HCT116 (cell line): ENCODE data around the gene KPNA2. TPM values are rescaled to one million over a fixed set of nuclear protein-coding genes. Genes with fewer than 3 reads are reported as not detected.
"Not testable (repeated sequence)": the region's sequence is repeated elsewhere in the genome, so short reads cannot be mapped to it uniquely, and the experiment has no call there.

Experiments
- ATAC-seq: fragments of 200-7000 bp; cut with Tn5 transposase; 2 replicates; pipeline ENCODE4 v1.9.1; 2020; ENCODE audit warnings: mild to moderate bottlenecking, moderate library complexity
- BruUV-seq: library from RNA; stranded (reverse); fragments of 400-500 nt; replicated peaks from 2 replicates; lab custom pipeline; 2021; lab: Mats Ljungman, UMichigan
- CTCF ChIA-PET: fragments of 300-600 bp; sonication (Branson Sonifier 250); formaldehyde crosslinking; loops from one replicate; lab custom pipeline; 2021; ENCODE audit warnings: antibody characterized with exemption; lab: Charles Lee
- POLR2A ChIA-PET: fragments of 300-600, 350-600 bp; sonication (Branson Sonifier 250); formaldehyde crosslinking; loops from one replicate; lab custom pipeline; 2021; ENCODE audit warnings: antibody characterized with exemption; lab: Charles Lee
- RAD21 ChIA-PET, 2 experiments: fragments of 300-600 bp; sonication (Branson Sonifier 250); formaldehyde crosslinking; loops; one replicate each; lab custom pipeline; 2023; ENCODE audit warnings: low total read pairs in 2 of 2; ENCODE audit not compliant: uncharacterized antibody in 2 of 2, unreplicated experiment in 2 of 2, low non-redundant PET in 1 of 2; lab: Charles Lee
- DNase-seq: peaks from one replicate; pipeline ENCODE4 v3.0.0-alpha.2; 2010; ENCODE audit warnings: low read depth, low spot score
- H2AFZ ChIP-seq: fragments of 200-600 bp; shearing (Covaris generic), sonication (generic); 2 replicates; pipeline ENCODE4 v1.6.1; 2017; ENCODE audit warnings: low read depth, mixed run types, mixed read lengths, antibody characterized with exemption, low read length; ENCODE audit not compliant: poor library complexity, severe bottlenecking
- H3K27ac ChIP-seq: 2 replicates; pipeline ENCODE4 v1.5.1; 2012; ENCODE audit warnings: low read depth, low read length
- H3K27me3 ChIP-seq: fragments of 200-600 bp; sonication (generic); 2 replicates; pipeline ENCODE4 v1.6.1; 2016; ENCODE audit warnings: mixed run types, low read length, mixed read lengths; ENCODE audit not compliant: insufficient read depth
- H3K36me3 ChIP-seq, 2 experiments: fragments of 200-500 bp in 1 of 2; fragments of 200-600 bp in 1 of 2; sonication (Bioruptor generic) in 1 of 2; sonication (generic) in 1 of 2; 2 replicates each; pipeline versions ENCODE4 v1.5.1 to v1.6.1; 2014 to 2016; ENCODE audit warnings: low read length in 2 of 2, inconsistent platforms in 1 of 2, mixed read lengths in 1 of 2, mixed run types in 1 of 2; ENCODE audit not compliant: insufficient read depth in 2 of 2, control insufficient read depth in 1 of 2
- H3K4me1 ChIP-seq, 2 experiments: fragments of 200-600 bp in 1 of 2; sonication (generic) in 1 of 2; 2 replicates each; pipeline versions ENCODE4 v1.5.1 to v1.6.1; 2012 to 2017; ENCODE audit warnings: low read length in 2 of 2, inconsistent platforms in 1 of 2, mild to moderate bottlenecking in 1 of 2, mixed read lengths in 1 of 2, mixed run types in 1 of 2, moderate library complexity in 1 of 2; ENCODE audit not compliant: insufficient read depth in 2 of 2, control insufficient read depth in 1 of 2
- H3K4me2 ChIP-seq: fragments of 200-600 bp; sonication (generic); 2 replicates; pipeline ENCODE4 v1.6.1; 2017; ENCODE audit warnings: mixed run types, low read length, mixed read lengths
- H3K4me3 ChIP-seq, 2 experiments: fragments of 200-600 bp in 1 of 2; sonication (generic) in 1 of 2; replicated peaks in 1 of 2; 2 replicates each; pipeline ENCODE4 v1.5.1; 2011 to 2016; ENCODE audit warnings: low read length in 2 of 2, control low read depth in 1 of 2, low read depth in 1 of 2, mild to moderate bottlenecking in 1 of 2, mixed read lengths in 1 of 2, mixed run types in 1 of 2
- H3K79me2 ChIP-seq: fragments of 200-600 bp; sonication (generic); 2 replicates; pipeline ENCODE4 v1.6.1; 2017; ENCODE audit warnings: mild to moderate bottlenecking, mixed run types, low read length, moderate library complexity, mixed read lengths; ENCODE audit not compliant: insufficient read depth
- H3K9ac ChIP-seq: fragments of 200-600 bp; sonication (generic); 2 replicates; pipeline ENCODE4 v1.6.1; 2016; ENCODE audit warnings: low read length, mixed read lengths
- H3K9me2 ChIP-seq: fragments of 200-600 bp; sonication (generic), shearing (Covaris generic); 2 replicates; pipeline ENCODE4 v1.6.1; 2017; ENCODE audit warnings: mixed run types, mild to moderate bottlenecking, moderate library complexity; ENCODE audit not compliant: insufficient read depth
- H3K9me3 ChIP-seq, 2 experiments: fragments of 200-500 bp in 1 of 2; fragments of 200-600 bp in 1 of 2; sonication (Bioruptor generic) in 1 of 2; sonication (generic) in 1 of 2; 2 replicates each; pipeline ENCODE4 v1.6.1; 2014 to 2017; ENCODE audit warnings: low read length in 2 of 2, mixed read lengths in 2 of 2, inconsistent platforms in 1 of 2, low read depth in 1 of 2, mild to moderate bottlenecking in 1 of 2, mixed run types in 1 of 2, moderate library complexity in 1 of 2; ENCODE audit not compliant: control insufficient read depth in 1 of 2, insufficient read depth in 1 of 2
- H4K20me1 ChIP-seq: fragments of 200-600 bp; sonication (generic), shearing (Covaris generic); 2 replicates; pipeline ENCODE4 v1.6.1; 2017; ENCODE audit warnings: mixed run types, mild to moderate bottlenecking, moderate library complexity; ENCODE audit not compliant: insufficient read depth
- CBX3 ChIP-seq: IDR thresholded peaks from 2 replicates; pipeline ENCODE4 v1.6.1; 2012; ENCODE audit warnings: low read depth
- EGR1 ChIP-seq: IDR thresholded peaks from 2 replicates; pipeline ENCODE4 v1.6.1; 2012; ENCODE audit warnings: low read depth
- ELF1 ChIP-seq: IDR thresholded peaks from 2 replicates; pipeline ENCODE4 v1.6.1; 2012; ENCODE audit warnings: low read depth, borderline replicate concordance
- EZH2phosphoT487 ChIP-seq: fragments of 200-600 bp; IDR thresholded peaks from 2 replicates; pipeline ENCODE4 v1.6.1; 2018; ENCODE audit warnings: antibody characterized with exemption, borderline replicate concordance
- JUND ChIP-seq: IDR thresholded peaks from 2 replicates; pipeline ENCODE4 v1.6.1; 2012
- POLR2A ChIP-seq: IDR thresholded peaks from 2 replicates; pipeline ENCODE4 v1.7.0; 2011; ENCODE audit warnings: borderline replicate concordance; ENCODE audit not compliant: insufficient read depth, insufficient read length; ENCODE audit errors: extremely low read depth
- POLR2AphosphoS5 ChIP-seq: IDR thresholded peaks from 2 replicates; pipeline ENCODE4 v1.6.1; 2011; ENCODE audit warnings: mild to moderate bottlenecking, low read depth, low read length, moderate library complexity
- TCF7L2 ChIP-seq: IDR thresholded peaks from 2 replicates; pipeline ENCODE4 v1.7.0; 2011; ENCODE audit warnings: borderline replicate concordance, inconsistent platforms; ENCODE audit not compliant: insufficient read depth, insufficient read length; ENCODE audit errors: extremely low read depth
- YY1 ChIP-seq: IDR thresholded peaks from 2 replicates; pipeline ENCODE4 v1.6.1; 2011; ENCODE audit warnings: low read length, low read depth, moderate library complexity, mild to moderate bottlenecking; ENCODE audit not compliant: insufficient replicate concordance; ENCODE audit errors: extremely low read depth
- ZBTB33 ChIP-seq: IDR thresholded peaks from 2 replicates; pipeline ENCODE4 v1.6.1; 2011; ENCODE audit warnings: mild to moderate bottlenecking, low read length, moderate library complexity; ENCODE audit not compliant: insufficient replicate concordance; ENCODE audit errors: extremely low read depth
- ZFX ChIP-seq: fragments of 450-650 bp; IDR thresholded peaks from 2 replicates; pipeline ENCODE4 v1.6.1; 2017
- ZNF274 ChIP-seq: fragments of 200-500 bp; sonication (Bioruptor generic); IDR thresholded peaks from 2 replicates; pipeline ENCODE4 v1.6.1; 2014; ENCODE audit warnings: mild to moderate bottlenecking, low read depth, low read length, inconsistent platforms
- intact Hi-C: fragments of 100-400 bp; cut with micrococcal nuclease; formaldehyde crosslinking; loops from 2 replicates; pipeline ENCODE4 v1.10.0; 2022
- total RNA-seq: library from RNA; stranded (reverse); gene quantifications from one replicate; pipeline ENCODE4 v1.2.1, GENCODE V29; 2021; ENCODE audit not compliant: unreplicated experiment
- TF ChIP-seq, protein P1 (sequence below), 3 experiments: fragments of 200-600 bp in 1 of 3; sonication (generic) in 1 of 3; IDR thresholded peaks in 2 of 3; conservative IDR thresholded peaks in 1 of 3; 2 replicates each; pipeline ENCODE4 v1.5.1; 2012 to 2017; ENCODE audit warnings: low read depth in 2 of 3, low read length in 2 of 3, antibody characterized with exemption in 1 of 3, borderline replicate concordance in 1 of 3, control low read depth in 1 of 3, mild to moderate bottlenecking in 1 of 3, mixed read lengths in 1 of 3, mixed run types in 1 of 3, moderate library complexity in 1 of 3; ENCODE audit not compliant: insufficient read depth in 1 of 3

KPNA2 gene
- total RNA-seq, 1 experiment from 2014 or later: 330 TPM

DNA sequence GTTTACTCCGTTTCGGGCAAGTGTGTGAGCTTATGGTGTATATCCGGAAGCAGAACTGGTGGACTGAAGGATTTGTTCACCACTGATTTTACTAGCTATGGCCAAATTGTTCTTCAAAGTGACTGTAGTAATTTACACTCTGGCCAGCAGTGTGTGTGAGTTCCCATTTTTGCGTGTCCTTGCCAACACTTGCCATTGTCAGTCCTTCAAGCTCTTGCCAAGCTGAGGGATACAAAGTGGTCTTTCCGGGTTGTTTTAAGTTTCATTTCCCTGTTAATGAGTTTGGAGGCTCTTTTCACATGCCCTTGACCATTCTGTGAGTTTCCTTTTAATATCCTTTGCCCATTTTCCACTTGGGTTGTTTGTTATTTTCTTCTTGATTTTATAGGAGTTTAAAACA is 42.0 kb downstream of the KPNA2 start:
- CTCF ChIA-PET, H3K4me1 ChIP-seq, intact Hi-C loops, H3K27me3 ChIP-seq, BruUV-seq, H3K27ac ChIP-seq, ATAC-seq, H3K36me3 ChIP-seq, H3K9me3 ChIP-seq, POLR2A ChIA-PET, H3K79me2 ChIP-seq, H2AFZ ChIP-seq, H4K20me1 ChIP-seq, RAD21 ChIA-PET, H3K4me3 ChIP-seq, H3K9me2 ChIP-seq, DNase-seq, H3K9ac ChIP-seq, H3K4me2 ChIP-seq: not testable (repeated sequence)

DNA sequence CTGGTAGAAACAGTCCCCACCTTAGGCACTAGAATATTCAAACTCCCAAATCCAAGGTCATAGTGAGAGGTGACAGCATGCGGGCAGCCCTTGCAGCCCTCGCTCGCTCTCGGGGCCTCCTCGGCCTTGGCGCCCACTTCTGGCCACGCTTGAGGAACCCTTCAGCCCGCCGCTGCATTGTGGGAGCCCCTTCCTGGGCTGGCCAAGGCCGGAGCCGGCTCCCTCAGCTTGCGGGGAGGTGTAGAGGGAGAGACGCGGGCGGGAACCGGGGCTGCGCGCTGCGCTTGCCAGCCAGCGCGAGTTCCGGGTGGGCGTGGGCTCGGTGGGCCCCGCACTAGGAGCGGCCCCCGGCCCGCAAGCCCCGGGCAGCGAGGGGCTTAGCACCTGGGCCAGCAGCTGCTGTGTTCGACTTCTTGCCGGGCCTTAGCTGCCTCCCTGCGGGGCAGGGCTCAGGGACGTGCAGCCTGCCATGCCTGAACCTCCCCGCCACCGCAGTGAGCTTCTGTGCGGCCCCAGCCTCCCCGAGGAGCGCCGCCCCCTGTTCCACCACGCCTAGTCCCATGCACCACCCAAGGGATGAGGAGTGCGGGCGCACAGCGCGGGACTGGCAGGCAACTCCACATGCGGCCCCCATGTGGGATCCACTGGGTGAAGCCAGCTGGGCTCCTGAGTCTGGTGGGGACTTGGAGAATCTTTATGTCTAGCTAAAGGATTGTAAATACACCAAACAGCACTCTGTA is 45.0 kb downstream of the KPNA2 start:
- Histone ChIP-seq H3K9me3 (no peaks in the 10 kb centered on the region), H4K20me1 (no peaks in the 10 kb centered on the region), H3K9ac (no peak overlapping the region), H2AFZ (no peak overlapping the region), H3K4me3 (no peak overlapping the region), H3K79me2 (no peaks in the 10 kb centered on the region), H3K27me3 (no peaks in the 10 kb centered on the region), H3K4me2 (no peak overlapping the region), H3K4me1 (peaks cover under 1 to 1% of the 10 kb centered on the region in 2 experiments; a peak in 2 of 4 replicates), H3K27ac (no peak overlapping the region), H3K36me3 (no peaks in the 10 kb centered on the region), H3K9me2 (no peaks in the 10 kb centered on the region)
- POLR2A ChIA-PET: interaction anchor here (0.8 kb wide), 1 partner anchor 19 kb away, joined by 3 read pairs; no protein-coding TSS in a partner anchor
- DNase-seq (no peak), ATAC-seq (no peak)
- CTCF ChIA-PET: no interaction called here
- BruUV-seq: no TSS peak
- RAD21 ChIA-PET: no interaction called here
- no peak for TF ChIP-seq TCF7L2
- no peak for TF ChIP-seq ZFX
- no peak for TF ChIP-seq ZBTB33
- no peak for TF ChIP-seq POLR2AphosphoS5
- TF ChIP-seq EZH2phosphoT487: no peak
- TF ChIP-seq, protein P1, sequence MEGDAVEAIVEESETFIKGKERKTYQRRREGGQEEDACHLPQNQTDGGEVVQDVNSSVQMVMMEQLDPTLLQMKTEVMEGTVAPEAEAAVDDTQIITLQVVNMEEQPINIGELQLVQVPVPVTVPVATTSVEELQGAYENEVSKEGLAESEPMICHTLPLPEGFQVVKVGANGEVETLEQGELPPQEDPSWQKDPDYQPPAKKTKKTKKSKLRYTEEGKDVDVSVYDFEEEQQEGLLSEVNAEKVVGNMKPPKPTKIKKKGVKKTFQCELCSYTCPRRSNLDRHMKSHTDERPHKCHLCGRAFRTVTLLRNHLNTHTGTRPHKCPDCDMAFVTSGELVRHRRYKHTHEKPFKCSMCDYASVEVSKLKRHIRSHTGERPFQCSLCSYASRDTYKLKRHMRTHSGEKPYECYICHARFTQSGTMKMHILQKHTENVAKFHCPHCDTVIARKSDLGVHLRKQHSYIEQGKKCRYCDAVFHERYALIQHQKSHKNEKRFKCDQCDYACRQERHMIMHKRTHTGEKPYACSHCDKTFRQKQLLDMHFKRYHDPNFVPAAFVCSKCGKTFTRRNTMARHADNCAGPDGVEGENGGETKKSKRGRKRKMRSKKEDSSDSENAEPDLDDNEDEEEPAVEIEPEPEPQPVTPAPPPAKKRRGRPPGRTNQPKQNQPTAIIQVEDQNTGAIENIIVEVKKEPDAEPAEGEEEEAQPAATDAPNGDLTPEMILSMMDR (IDR thresholded peaks at IDR 0.05 in 2 of 3, conservative IDR thresholded peaks at IDR 0.05 in 1 of 3; ENCODE audit: borderline replicate concordance in 1 of 3, insufficient read depth in 1 of 3, low read depth in 2 of 3, low read length in 2 of 3): no peak
- TF ChIP-seq CBX3: no peak
- no peak for TF ChIP-seq POLR2A
- no peak for TF ChIP-seq JUND
- no peak for TF ChIP-seq ELF1
- no peak for TF ChIP-seq ZNF274
- TF ChIP-seq YY1: no peak
- TF ChIP-seq EGR1: no peak
- intact Hi-C loops: no loop called here
